ENCODE results near the gene NEAT1. TPM values are rescaled to one million over a fixed set of nuclear protein-coding genes. Genes with fewer than 3 reads are reported as not detected.

NEAT1 gene
- polyA plus RNA-seq, 1 donor from 2014 or later: 1.2 TPM

- Mint-ChIP-seq H3K27ac (peak overlapping the region; percentile 85 to 99 (median 96)), H3K27me3 (no peaks in the 10 kb centered on the region), H3K4me3 (peak overlapping the region; percentile 83 to 99 (median 98)), H3K9me3 (no peaks in the 10 kb centered on the region), H3K4me1 (peaks cover 8 to 12% (median 9%) of the 10 kb centered on the region in 3 donors), H3K36me3 (no peaks in the 10 kb centered on the region)
Measured at GRCh38 chr11:65477149-65477965, 54.8 kb downstream of the NEAT1 start.

- Mint-ChIP-seq H3K4me1 (peaks cover 8 to 12% (median 9%) of the 10 kb centered on the region in 3 donors), H3K4me3 (peak overlapping the region in 3 of 4 donors; percentile 51 to 61 (median 52)), H3K27ac (peak overlapping the region in 2 of 3 donors; percentile 59 to 85), H3K36me3 (no peaks in the 10 kb centered on the region), H3K9me3 (no peaks in the 10 kb centered on the region), H3K27me3 (no peaks in the 10 kb centered on the region)
Measured at GRCh38 chr11:65478388-65479183, 56.0 kb downstream of the NEAT1 start.

- H3K36me3 Mint-ChIP-seq: no peaks in the 10 kb centered on the region
- peak overlapping the region in 3 of 4 donors; percentile 10 to 61 (median 33) for H3K4me3 Mint-ChIP-seq
- H3K4me1 Mint-ChIP-seq: peaks cover 8 to 12% (median 9%) of the 10 kb centered on the region in 3 donors
- H3K9me3 Mint-ChIP-seq: no peaks in the 10 kb centered on the region
- no peaks in the 10 kb centered on the region for H3K27me3 Mint-ChIP-seq
- peak overlapping the region in 2 of 3 donors; percentile 21 to 59 for H3K27ac Mint-ChIP-seq
Measured at GRCh38 chr11:65479184-65480145, 56.9 kb downstream of the NEAT1 start.

GRCh38 chr11:65482306-65482850 is 59.8 kb downstream of the NEAT1 start:
- Mint-ChIP-seq H3K27ac (no peak overlapping the region), H3K4me3 (no peak overlapping the region), H3K9me3 (no peaks in the 10 kb centered on the region), H3K27me3 (no peaks in the 10 kb centered on the region), H3K36me3 (no peaks in the 10 kb centered on the region), H3K4me1 (peaks cover 0 to 11% (median 2%) of the 10 kb centered on the region in 3 donors)

- Mint-ChIP-seq H3K4me1 (peaks cover 15 to 19% (median 16%) of the 10 kb centered on the region in 3 donors), H3K27ac (no peak overlapping the region), H3K4me3 (no peak overlapping the region), H3K36me3 (no peaks in the 10 kb centered on the region), H3K27me3 (no peaks in the 10 kb centered on the region), H3K9me3 (no peaks in the 10 kb centered on the region)
Measured at GRCh38 chr11:65485920-65486219, 63.3 kb downstream of the NEAT1 start.

DNA sequence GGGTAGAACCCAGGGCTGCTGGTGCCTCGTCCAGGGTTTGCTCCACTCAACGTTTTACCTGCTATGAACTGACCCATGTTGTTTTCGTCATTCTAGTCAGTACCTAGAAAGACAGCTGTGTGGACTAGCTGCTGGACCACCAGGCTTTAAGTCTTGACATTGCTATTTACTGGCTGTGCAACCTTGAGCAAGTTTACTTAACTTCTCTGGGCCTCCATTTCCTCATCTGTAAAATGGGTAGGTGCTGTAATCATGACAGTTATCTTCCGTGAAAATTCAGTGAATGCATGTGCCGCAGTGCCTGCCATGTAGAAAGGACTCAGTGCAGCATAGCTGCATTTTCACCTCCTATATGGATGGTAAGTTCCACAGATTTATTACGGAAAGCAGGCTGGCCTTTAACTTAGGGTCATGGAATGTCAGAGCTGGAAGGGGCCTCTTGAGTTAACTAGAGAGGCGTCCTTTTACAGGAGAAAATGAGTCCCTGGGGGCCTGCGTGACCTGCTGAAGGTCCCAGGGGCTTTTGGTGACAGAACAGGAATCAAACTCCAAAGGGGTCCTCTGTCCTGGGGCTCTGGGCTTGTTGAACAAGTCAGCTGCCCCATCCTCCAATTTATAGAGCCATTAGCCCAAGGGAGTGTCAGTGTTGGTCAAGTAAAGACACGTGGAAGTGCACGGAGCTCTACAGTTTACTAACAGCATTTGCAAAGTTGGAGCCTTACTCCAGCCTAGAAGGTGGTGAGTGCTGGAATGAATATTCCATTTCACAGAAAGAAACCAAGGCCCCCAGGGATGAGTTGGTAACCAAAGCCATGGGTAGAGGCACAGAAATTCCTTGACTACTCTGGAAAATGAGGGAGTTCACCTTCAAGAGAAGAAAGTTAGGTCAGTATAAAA is 64.2 kb downstream of the NEAT1 start:
- Mint-ChIP-seq H3K4me3 (no peak overlapping the region), H3K27ac (peak overlapping the region in 1 of 3 donors; percentile 18), H3K9me3 (no peaks in the 10 kb centered on the region), H3K4me1 (peaks cover 19 to 28% (median 22%) of the 10 kb centered on the region in 3 donors), H3K36me3 (no peaks in the 10 kb centered on the region), H3K27me3 (no peaks in the 10 kb centered on the region)

GRCh38 chr11:65487467-65488272 is 65.1 kb downstream of the NEAT1 start:
- no peaks in the 10 kb centered on the region for H3K9me3 Mint-ChIP-seq
- peak overlapping the region in 3 of 4 donors; percentile 33 to 75 (median 46) for H3K4me3 Mint-ChIP-seq
- H3K36me3 Mint-ChIP-seq: no peaks in the 10 kb centered on the region
- peak overlapping the region in 1 of 3 donors; percentile 18 for H3K27ac Mint-ChIP-seq
- no peaks in the 10 kb centered on the region for H3K27me3 Mint-ChIP-seq
- H3K4me1 Mint-ChIP-seq: peaks cover 26 to 36% (median 31%) of the 10 kb centered on the region in 3 donors

GRCh38 chr11:65488273-65489034 is 65.9 kb downstream of the NEAT1 start:
- no peaks in the 10 kb centered on the region for H3K9me3 Mint-ChIP-seq
- peak overlapping the region in 2 of 3 donors; percentile 18 to 59 for H3K27ac Mint-ChIP-seq
- peak overlapping the region in 1 of 4 donors; percentile 33 for H3K4me3 Mint-ChIP-seq
- no peaks in the 10 kb centered on the region for H3K36me3 Mint-ChIP-seq
- peaks cover 33 to 44% (median 37%) of the 10 kb centered on the region in 3 donors for H3K4me1 Mint-ChIP-seq
- no peaks in the 10 kb centered on the region for H3K27me3 Mint-ChIP-seq

- Mint-ChIP-seq H3K27ac (peak overlapping the region in 1 of 3 donors; percentile 59), H3K4me3 (no peak overlapping the region), H3K36me3 (no peaks in the 10 kb centered on the region), H3K27me3 (no peaks in the 10 kb centered on the region), H3K4me1 (peaks cover 37 to 50% (median 42%) of the 10 kb centered on the region in 3 donors), H3K9me3 (no peaks in the 10 kb centered on the region)
Measured at GRCh38 chr11:65489035-65489705, 66.6 kb downstream of the NEAT1 start.

DNA sequence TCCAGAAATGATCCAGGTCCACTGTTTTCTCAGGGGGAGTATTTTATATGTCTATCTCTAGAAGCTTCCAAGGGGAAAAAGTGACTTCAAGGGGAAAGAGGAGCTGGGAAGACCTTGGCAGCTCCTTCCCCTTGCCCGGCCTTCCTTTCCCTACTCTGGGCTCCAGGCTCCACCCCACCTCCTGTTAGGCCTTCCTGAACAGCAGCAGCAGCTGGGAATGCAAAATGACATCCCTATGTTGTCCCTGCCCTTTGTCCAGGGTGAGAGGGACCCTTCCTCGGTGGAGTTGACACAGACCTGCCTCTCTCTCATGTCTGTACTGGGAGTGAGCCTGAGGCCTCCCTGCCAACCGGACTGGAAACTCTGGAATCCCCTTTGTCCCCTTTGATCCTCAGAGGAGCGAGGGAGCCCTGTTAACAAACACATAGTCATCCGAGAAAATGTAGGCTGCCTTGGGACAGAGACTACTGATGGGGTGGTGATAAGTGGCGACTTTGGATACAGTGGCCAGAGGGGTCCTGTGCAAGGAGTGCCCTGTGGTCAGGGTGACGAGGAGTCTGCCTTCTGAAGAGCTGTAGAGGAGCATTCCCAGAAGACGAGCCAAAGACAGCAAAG is 67.2 kb downstream of the NEAT1 start:
- Mint-ChIP-seq H3K36me3 (no peaks in the 10 kb centered on the region), H3K4me3 (no peak overlapping the region), H3K9me3 (no peaks in the 10 kb centered on the region), H3K4me1 (peaks cover 42 to 56% (median 47%) of the 10 kb centered on the region in 3 donors), H3K27me3 (no peaks in the 10 kb centered on the region), H3K27ac (peak overlapping the region in 2 of 3 donors; percentile 65 to 74)

GRCh38 chr11:65491163-65491465 is 68.5 kb downstream of the NEAT1 start:
- H3K27ac Mint-ChIP-seq: peak overlapping the region in 1 of 3 donors; percentile 97
- no peak overlapping the region for H3K4me3 Mint-ChIP-seq
- H3K4me1 Mint-ChIP-seq: peaks cover 42 to 58% (median 48%) of the 10 kb centered on the region in 3 donors

More at GRCh38 chr11:65491163-65491465, 68.5 kb downstream of the NEAT1 start:
- H3K9me3 Mint-ChIP-seq: no peaks in the 10 kb centered on the region
- H3K36me3 Mint-ChIP-seq: no peaks in the 10 kb centered on the region
- H3K27me3 Mint-ChIP-seq: no peaks in the 10 kb centered on the region
